HG03457 (cell line): ENCODE results near the gene OAF.
"Not testable (repeated sequence)": the region's sequence is repeated elsewhere in the genome, so short reads cannot be mapped to it uniquely, and the experiment has no call there.

Source experiments
- ATAC-seq: cut with Tn5 transposase; IDR thresholded peaks from one replicate; pipeline ENCODE4 v1.9.1; 2021; ENCODE audit warnings: moderate number of reproducible peaks; ENCODE audit not compliant: unreplicated experiment

The OAF gene

GRCh38 chr11:120239713-120240640 is 29.1 kb downstream of the OAF start, which contains the start of gene POU2F3:
POU2F3 (plus strand) TSS chr11:120240140; CDS start chr11:120240344, 204 bp downstream.
- ATAC-seq, result no peak

- ATAC-seq, result no peak
Observed at GRCh38 chr11:120240866-120241265, 30.0 kb downstream of the OAF start.

- no peak for ATAC-seq
Observed at GRCh38 chr11:120241277-120241676, 30.4 kb downstream of the OAF start.

GRCh38 chr11:120243221-120243620 is 32.4 kb downstream of the OAF start:
- no peak for ATAC-seq

GRCh38 chr11:120244476-120245365 is 33.9 kb downstream of the OAF start:
- ATAC-seq, result no peak

GRCh38 chr11:120245434-120245833 is 34.6 kb downstream of the OAF start:
- no peak for ATAC-seq

GRCh38 chr11:120248551-120249278 is 37.9 kb downstream of the OAF start:
- peak; percentile 53 for ATAC-seq

GRCh38 chr11:120249279-120250262 is 38.7 kb downstream of the OAF start:
- ATAC-seq, result no peak

GRCh38 chr11:120253377-120253776 is 42.5 kb downstream of the OAF start:
- ATAC-seq, result not testable (repeated sequence)

- ATAC-seq, result no peak
Observed at GRCh38 chr11:120254788-120255518, 44.1 kb downstream of the OAF start.

- ATAC-seq, result no peak
Observed at GRCh38 chr11:120255519-120255866, 44.7 kb downstream of the OAF start.

GRCh38 chr11:120256178-120256577 is 45.3 kb downstream of the OAF start:
- ATAC-seq, result no peak

- no peak for ATAC-seq
Observed at GRCh38 chr11:120256779-120257178, 45.9 kb downstream of the OAF start.

GRCh38 chr11:120257346-120257745 is 46.5 kb downstream of the OAF start:
- no peak for ATAC-seq

GRCh38 chr11:120258661-120259060 is 47.8 kb downstream of the OAF start:
- ATAC-seq, result no peak

GRCh38 chr11:120259241-120259640 is 48.4 kb downstream of the OAF start:
- no peak for ATAC-seq

- no peak for ATAC-seq
Observed at GRCh38 chr11:120259988-120260565, 49.2 kb downstream of the OAF start.

GRCh38 chr11:120260616-120261015 is 49.8 kb downstream of the OAF start:
- ATAC-seq, result no peak

- ATAC-seq, result no peak
Observed at GRCh38 chr11:120261321-120261720, 50.5 kb downstream of the OAF start.
